Thoracic aorta (tissue), 2 donors: Measurements from ENCODE around the gene CC2D2A. TPM values are rescaled to one million over a fixed set of nuclear protein-coding genes. Genes with fewer than 3 reads are reported as not detected.

Experiments
- ATAC-seq: fragments of 150-250 bp; one replicate; pipeline ENCODE4 v1.8.0; 2017; ENCODE audit warnings: low read depth; ENCODE audit not compliant: insufficient number of reproducible peaks, low FRiP score
- DNase-seq: peaks from one replicate; pipeline ENCODE4 v3.0.0-alpha.2; 2020; ENCODE audit warnings: low spot score
- H3K27ac ChIP-seq, 2 donors: fragments of 200-600 bp; sonication (generic); 1 replicate in 1 of 2; 2 replicates in 1 of 2; pipeline ENCODE4 v1.5.1; 2016; ENCODE audit warnings: mild to moderate bottlenecking in 2 of 2, moderate library complexity in 2 of 2
- H3K27me3 ChIP-seq: fragments of 200-600 bp; sonication (generic); replicated peaks from 2 replicates; pipeline ENCODE4 v1.6.0; 2016; ENCODE audit warnings: mild to moderate bottlenecking; ENCODE audit not compliant: insufficient read depth
- H3K36me3 ChIP-seq: fragments of 200-600 bp; sonication (generic); one replicate; pipeline ENCODE4 v1.5.1; 2016
- H3K4me1 ChIP-seq, 2 donors: fragments of 200-600 bp; sonication (generic); 1 replicate in 1 of 2; 2 replicates in 1 of 2; pipeline versions ENCODE4 v1.5.1 to v1.6.0; 2016; ENCODE audit warnings: low read depth in 2 of 2, mild to moderate bottlenecking in 1 of 2; ENCODE audit not compliant: control insufficient read depth in 1 of 2
- H3K4me3 ChIP-seq: fragments of 200-600 bp; sonication (generic); 2 replicates; pipeline ENCODE4 v1.5.1; 2016; ENCODE audit warnings: mild to moderate bottlenecking
- H3K9me3 ChIP-seq: fragments of 200-600 bp; sonication (generic); 2 replicates; pipeline ENCODE4 v1.5.1; 2016
- CTCF ChIP-seq: fragments of 200-600 bp; sonication (generic); IDR thresholded peaks from one replicate; pipeline ENCODE4 v1.5.1; 2019; ENCODE audit warnings: antibody characterized with exemption
- total RNA-seq, 2 donors: library from RNA; depleted of rRNA; stranded (reverse); fragments of >200 nt; gene quantifications; one replicate each; pipeline versions ENCODE4 v1.1.0 to v1.2.3, GENCODE V29; 2016

The CC2D2A gene
- total RNA-seq, 2 donors from 2014 or later, result 44.1 to 59.8 TPM

GRCh38 chr4:15536552-15537499, 67.1 kb downstream of the CC2D2A start:
- TF ChIP-seq CTCF, result no peak
- H3K36me3 ChIP-seq, result peaks cover 7% of the 10 kb centered on the region
- peaks cover 0 to 23% of the 10 kb centered on the region in 2 donors for H3K4me1 ChIP-seq
- no peak overlapping the region for H3K4me3 ChIP-seq
- no peak for DNase-seq
- H3K27me3 ChIP-seq, result no peaks in the 10 kb centered on the region
- H3K27ac ChIP-seq, result peak overlapping the region in 1 of 2 donors; percentile 15
- no peaks in the 10 kb centered on the region for H3K9me3 ChIP-seq
- ATAC-seq, result no peak

GRCh38 chr4:15541941-15542340, 72.3 kb downstream of the CC2D2A start:
- Histone ChIP-seq H3K4me3 (no peak overlapping the region), H3K4me1 (peaks cover 0 to 11% of the 10 kb centered on the region in 2 donors), H3K27me3 (no peaks in the 10 kb centered on the region), H3K27ac (no peak overlapping the region), H3K36me3 (peaks cover 14% of the 10 kb centered on the region), H3K9me3 (no peaks in the 10 kb centered on the region)
- no peak for ATAC-seq
- no peak for DNase-seq
- no peak for TF ChIP-seq CTCF

- no peaks in the 10 kb centered on the region for H3K27me3 ChIP-seq
- H3K27ac ChIP-seq, result no peak overlapping the region
- no peaks in the 10 kb centered on the region for H3K9me3 ChIP-seq
- DNase-seq (no peak), ATAC-seq (no peak)
- peaks cover 12% of the 10 kb centered on the region for H3K36me3 ChIP-seq
- no peak for TF ChIP-seq CTCF
- peaks cover 0 to 7% of the 10 kb centered on the region in 2 donors for H3K4me1 ChIP-seq
- no peak overlapping the region for H3K4me3 ChIP-seq
These were observed 73.1 kb downstream of the CC2D2A start for GRCh38 chr4:15542760-15543159.

- peaks cover 0 to 7% of the 10 kb centered on the region in 2 donors for H3K4me1 ChIP-seq
- no peaks in the 10 kb centered on the region for H3K27me3 ChIP-seq
- H3K27ac ChIP-seq, result no peak overlapping the region
- H3K4me3 ChIP-seq, result no peak overlapping the region
- ATAC-seq (no peak), DNase-seq (no peak)
- peaks cover 6% of the 10 kb centered on the region for H3K36me3 ChIP-seq
- H3K9me3 ChIP-seq, result no peaks in the 10 kb centered on the region
- no peak for TF ChIP-seq CTCF
These were observed 74.0 kb downstream of the CC2D2A start for GRCh38 chr4:15543537-15544247.

GRCh38 chr4:15544248-15544729, 74.6 kb downstream of the CC2D2A start:
- H3K36me3 ChIP-seq, result peaks cover 6% of the 10 kb centered on the region

More at GRCh38 chr4:15544248-15544729, 74.6 kb downstream of the CC2D2A start:
- ATAC-seq (no peak), DNase-seq (no peak)
- no peak overlapping the region for H3K27ac ChIP-seq
- TF ChIP-seq CTCF, result no peak
- no peak overlapping the region for H3K4me3 ChIP-seq
- H3K4me1 ChIP-seq, result peaks cover 0 to 7% of the 10 kb centered on the region in 2 donors
- H3K27me3 ChIP-seq, result no peaks in the 10 kb centered on the region
- H3K9me3 ChIP-seq, result no peaks in the 10 kb centered on the region
